ENCODE data around the gene CSF1. TPM values are rescaled to one million over a fixed set of nuclear protein-coding genes. Genes with fewer than 3 reads are reported as not detected.
"Not testable (repeated sequence)": the region's sequence is repeated elsewhere in the genome, so short reads cannot be mapped to it uniquely, and the experiment has no call there.

CSF1 gene
- total RNA-seq, 1 donor from 2014 or later = 16.5 TPM

DNA sequence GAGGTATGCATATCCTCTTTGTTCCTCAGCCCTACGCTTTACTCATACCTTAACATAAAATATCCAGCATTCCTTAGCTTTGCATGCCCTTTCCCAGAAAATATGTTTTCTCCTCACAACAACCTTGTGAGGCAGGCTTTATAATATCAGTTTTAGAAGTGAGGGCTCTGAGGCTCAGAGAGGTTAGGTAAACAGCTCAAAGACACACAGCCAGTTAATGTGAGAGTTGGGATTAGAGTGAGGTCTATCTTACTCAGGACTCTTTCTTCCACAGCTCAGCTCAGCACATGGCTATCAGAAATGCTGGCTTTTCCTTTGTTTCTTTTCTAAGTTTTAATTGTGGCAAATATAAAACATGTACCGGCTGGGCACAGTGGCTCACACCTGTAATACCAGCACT lies 27.9 kb downstream of the CSF1 start:
- DNase-seq = no peak

DNA sequence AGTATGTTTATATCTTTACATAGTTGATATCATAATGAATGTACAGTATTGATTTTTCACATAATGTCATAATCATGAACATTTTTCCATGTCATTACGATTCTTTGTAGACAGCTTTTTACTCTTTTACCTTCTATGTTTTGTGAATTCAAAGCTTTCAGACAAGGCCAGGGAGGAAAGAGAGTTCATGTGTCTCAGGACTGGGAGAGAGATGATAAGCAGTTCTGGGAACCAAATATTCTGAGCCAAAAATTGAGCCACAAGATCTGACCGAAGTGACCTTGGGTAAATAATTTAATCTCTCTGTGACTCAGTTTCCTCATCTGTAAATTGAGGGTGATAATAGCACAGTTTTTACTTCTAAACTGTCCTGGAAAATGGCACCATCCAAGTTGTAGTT lies 31.8 kb downstream of the CSF1 start:
- DNase-seq = no peak

DNA sequence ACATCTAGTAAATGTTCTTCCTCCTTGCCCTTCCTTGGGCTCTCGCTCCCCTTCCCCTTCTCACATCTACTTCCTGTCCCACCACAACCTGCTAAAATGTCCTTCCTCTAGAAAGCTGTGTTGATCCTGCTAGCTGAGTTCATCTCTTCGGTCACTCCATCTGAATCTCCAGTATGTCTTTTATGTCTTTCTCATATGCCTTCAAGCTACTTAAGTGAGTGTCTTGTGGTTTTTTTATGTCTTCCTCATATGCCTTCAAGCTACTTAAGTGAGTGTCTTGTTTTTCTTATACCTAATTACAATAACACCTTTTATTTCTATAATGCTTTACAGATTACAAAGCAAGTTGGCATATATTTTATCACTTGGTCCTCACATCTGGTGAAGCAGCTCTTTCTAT lies 33.9 kb downstream of the CSF1 start:
- no peak for DNase-seq

DNA sequence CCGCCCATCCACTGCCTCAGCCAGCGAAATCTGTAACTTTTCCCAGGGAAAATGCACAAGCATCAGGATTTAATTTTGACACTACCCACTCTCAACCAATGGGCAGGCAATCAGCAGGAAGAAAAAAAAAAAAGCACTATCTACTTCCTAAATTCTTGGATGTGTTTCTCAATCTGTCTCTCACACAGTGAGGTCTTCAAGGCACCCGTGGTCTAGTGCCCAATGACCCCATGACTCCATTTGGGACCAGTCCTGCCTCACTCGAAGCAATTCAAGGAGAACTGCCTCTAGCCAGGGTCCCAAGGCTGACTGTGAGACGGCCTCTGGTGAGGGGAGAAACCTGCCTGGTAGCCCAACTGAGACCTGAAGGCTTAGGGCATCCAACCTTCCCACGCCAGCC lies 35.9 kb downstream of the CSF1 start:
- no peak for DNase-seq

DNA sequence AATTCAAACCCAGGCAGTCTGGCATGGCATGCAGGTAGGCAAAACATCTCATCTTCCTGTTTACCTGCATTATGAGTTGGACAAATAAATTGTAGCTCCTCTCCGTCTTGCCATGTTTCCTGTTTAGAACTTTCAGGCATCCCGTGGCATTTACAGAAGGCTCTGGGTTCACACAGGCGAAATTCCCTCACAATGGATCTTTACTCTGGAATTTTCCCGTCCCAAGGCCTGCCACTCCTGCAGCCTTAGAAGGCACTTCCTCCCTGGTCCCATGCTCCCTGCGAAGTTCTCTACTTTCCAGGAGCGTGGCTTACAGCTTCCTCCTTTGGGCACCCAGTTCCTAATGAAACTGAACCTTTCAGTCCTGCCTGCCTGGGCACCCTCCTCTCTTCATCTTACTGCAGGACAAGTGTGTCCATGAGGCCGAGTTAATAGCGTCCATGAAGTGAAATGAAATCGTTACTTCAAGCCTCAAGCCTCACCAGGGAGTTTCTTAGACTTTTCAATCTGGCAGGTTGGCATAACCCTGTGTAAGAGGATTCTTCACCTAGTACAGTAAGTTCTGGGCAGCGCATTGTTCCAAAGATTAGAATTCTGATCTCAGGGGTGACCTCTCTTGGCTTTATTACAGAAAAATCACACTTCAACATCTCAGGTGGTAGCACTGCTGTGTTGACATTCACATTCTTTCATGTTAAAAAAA lies 37.1 kb downstream of the CSF1 start:
- no peak for DNase-seq

DNA sequence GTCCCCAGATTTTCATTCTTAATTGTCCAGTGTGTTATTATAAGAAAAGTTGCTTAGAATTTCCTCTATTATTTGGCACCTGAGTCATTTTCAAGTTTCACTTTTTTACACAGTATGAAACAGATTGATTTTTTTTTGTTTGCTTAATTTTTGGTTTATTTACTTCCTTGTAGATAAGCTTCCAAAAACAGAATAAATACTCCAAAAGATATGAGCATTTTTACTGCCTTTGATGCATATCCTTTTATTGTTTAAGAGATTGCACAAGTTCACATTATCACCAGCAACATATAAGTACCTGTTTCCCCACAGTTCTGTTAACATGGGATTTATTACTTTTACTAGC lies 37.6 kb downstream of the CSF1 start:
- DNase-seq = no peak

DNA sequence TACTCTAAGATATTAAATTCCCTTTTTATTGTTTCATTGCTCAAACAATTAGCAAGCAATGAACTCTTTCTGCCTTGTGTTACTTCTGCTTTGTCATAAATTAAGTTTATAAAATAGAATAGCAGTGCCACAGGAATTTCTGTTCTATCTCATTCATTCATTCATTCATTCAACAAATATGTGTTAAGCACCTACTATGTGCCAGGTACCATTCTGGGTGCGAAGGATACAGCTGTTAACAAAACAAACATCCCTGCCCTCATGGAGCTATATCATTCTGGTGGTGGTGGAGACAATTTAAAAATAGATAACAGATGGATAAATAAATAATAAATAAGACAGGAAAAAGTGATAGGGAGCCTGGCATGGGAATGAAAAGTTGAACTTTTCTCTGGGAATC lies 39.4 kb downstream of the CSF1 start:
- no peak for DNase-seq

DNA sequence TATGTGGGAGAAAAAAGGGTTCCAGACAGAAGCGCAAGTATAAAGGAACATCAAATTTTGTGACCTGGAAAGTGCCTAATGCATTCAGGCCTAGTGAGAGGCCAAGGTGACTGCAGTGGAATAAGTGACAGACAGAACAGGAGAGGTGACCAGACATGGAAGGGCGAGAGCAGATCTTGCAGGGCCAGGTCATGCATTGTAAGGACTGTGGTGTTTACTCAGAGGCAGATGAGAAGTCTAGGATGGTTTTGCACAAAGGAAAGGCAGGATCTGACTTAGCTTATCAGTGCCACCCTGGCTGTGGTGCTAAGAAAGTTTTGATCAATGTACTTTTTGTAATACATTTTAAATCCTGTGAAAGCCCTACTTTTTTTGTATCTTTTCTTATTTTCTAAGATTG lies 39.9 kb downstream of the CSF1 start:
- no peak for DNase-seq

DNA sequence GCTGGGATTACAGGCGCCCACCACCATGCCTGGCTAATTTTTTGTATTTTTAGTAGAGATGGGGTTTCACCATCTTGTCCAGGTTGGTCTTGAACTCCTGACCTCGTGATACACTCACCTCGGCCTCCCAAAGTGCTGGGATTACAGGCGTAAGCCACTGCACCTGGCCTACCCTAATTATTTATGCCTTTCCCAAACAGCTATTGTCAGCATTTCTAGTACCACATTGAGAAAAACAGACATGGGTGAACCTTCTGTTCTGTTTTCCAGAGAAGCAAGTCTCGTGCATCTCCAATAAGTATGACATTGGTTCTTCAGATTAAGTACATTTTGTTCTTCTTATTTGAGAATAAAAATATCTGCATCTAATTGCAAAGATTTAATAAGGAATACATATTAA lies 40.9 kb downstream of the CSF1 start:
- DNase-seq = not testable (repeated sequence)

DNA sequence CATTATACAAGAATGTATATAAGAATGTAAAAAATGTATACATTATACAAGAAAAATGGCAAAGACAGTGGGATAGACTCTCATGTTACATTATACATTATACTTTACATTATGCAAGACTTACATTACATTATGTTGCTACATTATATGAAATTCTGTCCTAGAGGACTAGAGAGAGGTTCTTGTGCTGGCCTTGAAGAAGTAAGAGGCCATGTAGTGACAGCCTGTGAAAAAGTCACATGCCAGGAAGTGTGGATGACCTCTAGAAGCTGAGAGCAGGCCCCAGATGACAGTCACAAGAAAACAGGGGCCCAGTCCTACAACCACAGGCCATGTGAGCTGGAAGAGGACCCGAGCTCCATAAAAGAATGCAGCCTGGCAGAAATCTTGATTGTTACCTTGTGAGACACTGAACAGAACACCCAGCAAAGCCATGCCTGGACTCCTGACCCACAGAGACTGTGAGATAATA lies 43.4 kb downstream of the CSF1 start:
- DNase-seq = no peak

DNA sequence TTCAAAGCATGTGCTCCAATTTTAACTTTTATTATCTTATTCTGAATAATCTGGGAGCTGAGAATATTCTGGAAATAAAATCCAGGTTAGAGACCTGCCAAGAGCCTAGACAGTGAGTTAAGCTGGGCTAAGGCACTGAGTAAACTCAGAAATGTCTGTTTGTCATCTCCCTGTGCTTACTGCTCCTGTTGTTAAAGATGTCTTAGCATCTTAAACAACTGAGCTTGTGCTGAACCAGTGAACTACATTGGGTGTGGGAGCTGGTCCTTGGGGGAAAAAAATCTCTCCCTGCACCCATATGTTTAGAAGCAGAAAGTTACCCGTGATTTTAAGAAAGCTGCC lies 49.0 kb downstream of the CSF1 start:
- DNase-seq = no peak

DNA sequence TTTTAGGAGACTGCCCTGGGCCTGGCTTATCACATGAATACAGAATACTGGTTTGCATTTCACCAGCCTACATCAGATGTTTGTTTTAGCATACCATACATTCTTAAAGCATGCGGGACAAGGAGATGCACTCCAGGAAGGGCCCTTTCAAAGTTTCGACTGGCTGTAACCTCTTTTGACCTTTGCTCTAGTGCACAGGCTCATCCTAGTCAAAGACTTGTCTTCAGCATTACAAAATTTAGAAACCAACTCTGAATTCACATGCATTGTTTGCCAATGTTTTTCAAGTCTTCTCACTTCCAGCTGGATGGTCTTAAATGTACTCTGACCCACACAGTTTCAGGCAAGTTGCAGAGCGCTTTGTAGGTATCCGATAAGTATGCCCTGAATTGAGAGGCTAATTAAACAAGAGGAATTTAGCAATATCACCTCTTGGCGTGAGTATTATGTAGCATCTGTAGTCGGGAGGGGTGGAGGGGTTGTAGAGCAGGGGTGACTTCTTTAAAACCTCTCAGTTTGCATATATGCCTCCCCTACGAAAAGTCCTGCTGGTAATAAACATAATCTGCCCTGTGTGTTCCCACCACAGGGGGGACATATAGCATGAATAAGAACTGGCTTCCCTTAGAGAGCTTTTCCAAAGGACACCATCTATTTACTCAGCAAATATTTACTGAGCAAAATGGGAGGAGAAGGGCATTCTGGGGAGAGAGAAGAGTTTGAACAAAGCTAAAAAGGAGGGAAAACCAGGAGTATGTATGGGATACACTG lies 49.5 kb downstream of the CSF1 start:
- no peak for DNase-seq

DNA sequence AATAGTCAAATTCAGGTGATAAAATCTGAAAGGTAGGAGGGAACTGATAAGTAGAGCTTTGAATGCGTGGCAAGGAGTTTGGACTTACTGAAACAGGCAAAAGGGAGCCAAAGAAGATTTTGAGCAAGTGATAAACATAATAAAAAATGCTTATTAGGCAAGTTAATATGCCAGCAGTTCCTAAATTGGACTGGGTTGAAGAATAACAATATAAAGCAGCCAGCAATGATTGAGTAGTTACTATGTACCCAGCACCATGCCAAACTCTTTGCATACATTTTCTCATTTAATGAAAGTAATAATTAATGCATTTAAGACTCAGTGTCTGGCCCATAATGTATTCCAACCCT lies 50.1 kb downstream of the CSF1 start:
- no peak for DNase-seq

DNA sequence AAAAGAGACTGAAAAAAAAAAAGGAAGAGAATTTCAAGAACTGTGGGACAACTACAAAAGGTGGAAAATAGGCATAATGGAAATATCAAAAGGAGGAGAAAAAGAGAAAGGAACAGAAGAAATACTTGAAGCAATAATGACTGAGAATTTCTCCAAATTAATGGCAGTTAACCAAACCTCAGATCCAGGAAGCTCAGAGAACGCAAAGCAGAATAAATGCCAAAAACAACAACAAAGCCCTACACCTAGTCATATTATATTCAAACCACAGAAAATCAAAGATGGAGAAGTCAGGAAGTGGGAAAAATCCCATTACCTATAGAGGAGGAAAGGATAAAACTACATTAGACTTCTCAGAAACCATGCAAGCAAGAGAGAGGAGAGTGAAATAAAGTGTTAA lies 53.2 kb downstream of the CSF1 start:
- DNase-seq = no peak

DNA sequence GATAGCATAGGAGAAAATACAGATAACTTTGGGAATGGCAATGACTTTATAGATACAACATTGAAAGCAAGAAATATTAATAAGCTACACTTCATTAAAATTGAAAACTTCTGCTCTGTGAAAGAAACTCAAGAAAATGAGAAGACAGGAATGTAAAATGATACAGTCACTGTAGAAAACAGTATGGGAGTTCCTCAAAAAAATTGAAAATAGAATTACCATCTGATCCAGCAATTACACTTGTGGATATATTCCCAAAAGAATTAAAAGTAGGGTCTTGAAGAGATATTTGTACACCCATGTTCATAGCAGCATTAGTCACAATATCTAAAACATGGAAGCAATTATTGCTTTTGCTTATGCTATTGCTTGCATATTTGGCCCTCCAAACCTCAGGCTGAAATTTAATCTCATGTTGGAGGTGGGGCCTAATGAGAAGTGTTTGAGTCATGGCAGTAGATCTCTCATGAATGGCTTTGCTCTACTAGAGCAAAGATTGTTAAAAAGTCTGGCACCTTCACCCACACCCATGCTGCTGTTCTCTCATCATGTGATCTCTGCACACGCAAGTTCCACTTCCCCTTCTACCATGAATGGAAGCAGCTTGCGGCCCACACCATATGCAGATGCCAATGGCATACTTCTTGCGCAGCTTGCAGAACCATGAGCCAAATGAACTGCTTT lies 58.6 kb downstream of the CSF1 start:
- DNase-seq = no peak

DNA sequence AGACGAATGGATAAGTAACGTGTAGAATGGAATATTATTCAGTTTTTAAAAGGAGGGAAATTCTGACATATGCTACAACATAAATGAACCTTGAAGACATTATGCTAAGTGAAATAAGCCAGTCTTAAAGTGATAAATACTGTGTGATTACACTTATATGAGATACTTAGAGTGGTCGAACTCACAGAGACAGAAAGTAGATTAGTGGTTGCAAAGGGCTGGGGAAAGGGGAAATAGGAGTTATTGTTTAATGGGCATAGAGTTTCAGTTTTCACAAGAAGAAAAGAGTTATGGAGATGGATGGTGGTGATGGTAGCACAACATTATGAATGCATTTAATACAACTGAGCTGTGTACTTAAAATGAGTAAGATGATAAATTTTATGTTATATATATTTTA lies 59.3 kb downstream of the CSF1 start:
- DNase-seq = no peak

DNA sequence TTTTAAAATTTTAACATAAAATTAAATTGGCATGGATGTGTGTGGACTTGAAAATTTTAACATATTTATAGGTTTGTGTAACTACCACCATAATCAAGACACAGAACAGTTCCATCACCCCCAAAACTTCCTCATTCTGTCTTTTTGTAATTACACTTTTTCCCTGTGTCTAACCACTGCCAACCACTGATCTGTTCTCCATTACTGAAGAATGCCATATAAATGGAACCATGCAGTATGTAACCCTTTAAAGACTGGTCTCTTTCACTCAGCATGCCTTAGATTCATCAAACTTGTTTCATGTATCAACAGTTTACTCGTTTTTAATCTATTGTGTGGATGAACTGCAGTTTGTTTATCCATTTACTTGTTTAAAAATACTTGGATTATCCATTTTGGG lies 60.9 kb downstream of the CSF1 start:
- DNase-seq = no peak

DNA sequence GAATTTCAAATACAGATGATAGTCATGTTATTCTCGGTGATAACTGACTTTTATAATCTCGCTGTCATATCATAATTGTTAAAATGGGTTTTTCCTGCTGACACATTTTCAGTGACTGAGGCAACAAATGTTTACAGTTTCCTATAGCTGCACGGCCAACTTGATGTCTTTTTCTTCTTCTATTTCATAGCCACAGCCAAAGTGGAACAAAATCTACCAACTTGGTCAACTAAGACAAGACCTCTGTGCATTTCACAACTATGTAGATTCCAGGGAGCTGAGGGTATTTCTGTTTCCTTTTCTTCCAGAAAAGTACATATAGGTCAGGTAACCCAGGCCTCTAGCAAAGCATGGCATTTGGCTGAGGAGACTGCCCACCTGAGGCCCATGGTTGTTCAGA lies 63.5 kb downstream of the CSF1 start:
- DNase-seq = no peak

DNA sequence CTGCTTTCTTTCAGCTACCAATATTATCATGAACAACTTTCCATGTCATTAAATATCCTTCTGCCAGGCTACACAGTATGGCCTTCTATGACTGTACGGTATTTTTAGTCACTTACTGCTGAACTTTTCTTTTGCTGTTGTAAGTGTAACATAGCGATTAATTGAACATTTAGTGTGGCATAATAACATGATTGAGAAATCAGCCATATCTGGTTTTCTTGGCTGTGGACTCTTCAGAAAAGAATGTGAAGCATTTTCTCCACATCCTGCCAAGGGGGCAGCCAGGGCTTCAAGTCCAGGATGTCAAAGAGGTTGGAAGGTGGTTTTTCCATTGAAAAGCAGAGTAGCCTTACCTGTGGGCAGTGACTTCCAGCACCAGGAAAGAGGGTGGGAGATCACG lies 65.1 kb downstream of the CSF1 start:
- no peak for DNase-seq

DNA sequence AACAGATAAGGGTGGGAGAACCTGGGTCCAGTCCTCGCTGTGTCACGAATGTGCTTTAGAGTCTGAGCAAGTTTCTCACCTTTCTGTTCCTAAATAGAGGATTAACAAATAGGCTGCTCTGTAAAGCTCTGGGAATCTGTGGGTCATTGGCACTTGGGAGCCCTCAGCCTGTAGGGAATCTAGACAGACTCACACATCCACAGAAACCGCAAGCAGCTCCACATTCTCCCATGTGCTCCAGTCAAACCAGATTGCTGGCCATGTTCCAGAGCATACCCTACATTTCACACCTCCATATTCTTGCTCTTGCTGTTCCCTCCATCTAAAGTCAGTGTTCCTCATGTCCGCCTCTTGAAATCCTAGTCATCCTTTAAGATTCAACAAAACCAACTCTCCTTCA lies 66.1 kb downstream of the CSF1 start:
- no peak for DNase-seq

DNA sequence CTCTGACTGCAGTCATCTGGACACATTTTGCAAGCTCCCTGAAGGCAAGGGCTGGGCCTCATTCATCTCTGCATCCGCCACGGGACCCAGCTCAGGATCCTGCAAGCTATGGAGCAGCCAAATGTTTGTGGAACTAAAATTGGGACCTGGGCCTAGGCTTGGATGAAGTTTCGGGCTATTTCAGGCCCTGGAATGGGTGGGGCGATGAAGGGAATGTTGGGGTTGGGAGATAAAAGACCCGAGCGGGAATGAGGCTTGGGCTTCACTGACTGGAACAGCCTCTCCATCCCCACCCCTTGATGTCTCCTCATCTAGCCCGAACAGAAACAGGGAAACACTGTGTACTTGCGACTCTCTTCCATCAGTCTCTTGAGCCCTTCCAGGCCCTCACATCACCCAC lies 66.6 kb downstream of the CSF1 start:
- DNase-seq = no peak

DNA sequence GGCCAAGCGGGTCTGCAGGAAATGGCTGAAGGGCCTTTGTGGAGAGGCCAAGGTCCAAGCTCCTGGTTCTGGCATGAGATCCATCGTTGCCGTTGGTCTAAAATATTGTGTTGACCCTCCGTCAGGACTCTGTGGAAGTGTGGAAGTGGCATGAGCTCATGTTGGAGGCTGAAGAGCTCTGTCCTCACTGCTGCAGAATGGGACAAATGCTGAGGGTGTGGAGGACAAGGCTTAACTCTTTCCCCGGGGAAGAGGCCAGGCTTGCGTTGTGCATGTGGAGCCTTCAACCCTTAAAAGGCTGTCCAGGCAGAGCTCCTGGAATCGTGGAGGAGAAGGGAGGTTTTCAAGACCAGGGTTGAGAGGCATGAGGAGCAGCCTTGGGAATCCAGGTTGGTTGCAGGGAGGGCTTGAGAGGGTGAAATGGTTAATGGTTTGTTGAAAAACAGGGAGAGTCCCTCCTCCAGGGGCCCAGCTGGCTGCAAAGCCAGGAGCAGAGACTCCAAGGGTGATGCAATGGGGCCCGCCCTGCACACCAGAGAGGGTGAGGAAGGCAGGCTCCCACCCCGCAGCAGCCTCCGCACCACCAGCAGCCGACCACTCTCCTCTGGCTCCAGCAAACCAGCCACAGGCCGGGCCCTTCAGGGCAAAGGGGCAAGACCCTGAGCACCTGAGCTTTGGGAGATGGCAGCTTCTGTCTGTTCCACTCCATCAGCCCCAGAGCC lies 67.2 kb downstream of the CSF1 start:
- DNase-seq = no peak

Data from tongue (tissue), 2 donors.